Suprapubic skin (tissue), 4 donors: ENCODE measurements around the gene PCED1B.

Source experiments
- EP300 ChIP-seq: sonication (generic); formaldehyde crosslinking; IDR thresholded peaks from one replicate; pipeline ENCODE4 v1.6.1; 2017; ENCODE audit warnings: antibody characterized with exemption
- POLR2A ChIP-seq, 2 donors: fragments of 450-650 bp; IDR thresholded peaks; one replicate each; pipeline ENCODE4 v1.6.1; 2017; ENCODE audit warnings: antibody characterized with exemption in 2 of 2, mild to moderate bottlenecking in 2 of 2, moderate library complexity in 2 of 2
- POLR2AphosphoS5 ChIP-seq, 3 donors: sonication (generic); formaldehyde crosslinking; IDR thresholded peaks; one replicate each; pipeline ENCODE4 v1.6.1; 2017; ENCODE audit warnings: antibody characterized with exemption in 3 of 3
- TF ChIP-seq, protein P1 (sequence below), 2 donors: fragments of 200-600 bp in 1 of 2; fragments of 450-650 bp in 1 of 2; sonication (generic) in 1 of 2; IDR thresholded peaks; one replicate each; pipeline ENCODE4 v1.5.1; 2016 to 2019; ENCODE audit warnings: antibody characterized with exemption in 2 of 2, mild to moderate bottlenecking in 1 of 2, moderate library complexity in 1 of 2

- TF ChIP-seq, protein P1, sequence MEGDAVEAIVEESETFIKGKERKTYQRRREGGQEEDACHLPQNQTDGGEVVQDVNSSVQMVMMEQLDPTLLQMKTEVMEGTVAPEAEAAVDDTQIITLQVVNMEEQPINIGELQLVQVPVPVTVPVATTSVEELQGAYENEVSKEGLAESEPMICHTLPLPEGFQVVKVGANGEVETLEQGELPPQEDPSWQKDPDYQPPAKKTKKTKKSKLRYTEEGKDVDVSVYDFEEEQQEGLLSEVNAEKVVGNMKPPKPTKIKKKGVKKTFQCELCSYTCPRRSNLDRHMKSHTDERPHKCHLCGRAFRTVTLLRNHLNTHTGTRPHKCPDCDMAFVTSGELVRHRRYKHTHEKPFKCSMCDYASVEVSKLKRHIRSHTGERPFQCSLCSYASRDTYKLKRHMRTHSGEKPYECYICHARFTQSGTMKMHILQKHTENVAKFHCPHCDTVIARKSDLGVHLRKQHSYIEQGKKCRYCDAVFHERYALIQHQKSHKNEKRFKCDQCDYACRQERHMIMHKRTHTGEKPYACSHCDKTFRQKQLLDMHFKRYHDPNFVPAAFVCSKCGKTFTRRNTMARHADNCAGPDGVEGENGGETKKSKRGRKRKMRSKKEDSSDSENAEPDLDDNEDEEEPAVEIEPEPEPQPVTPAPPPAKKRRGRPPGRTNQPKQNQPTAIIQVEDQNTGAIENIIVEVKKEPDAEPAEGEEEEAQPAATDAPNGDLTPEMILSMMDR (IDR thresholded peaks at IDR 0.05): no peak
- TF ChIP-seq EP300 (no peak), POLR2A (IDR thresholded peaks at IDR 0.05) (no peak), POLR2AphosphoS5 (IDR thresholded peaks at IDR 0.05) (no peak)
Measured at GRCh38 chr12:47206450-47207339, 127.3 kb downstream of the PCED1B start.
